Motor neuron (in vitro differentiated cells): ENCODE data around the gene TMEM51. TPM values are rescaled to one million over a fixed set of nuclear protein-coding genes. Genes with fewer than 3 reads are reported as not detected.

Experiments used
- ATAC-seq, 8 experiments: fragments of 200-7000 bp; cut with Tn5 transposase; replicated peaks in 6 of 8; 2 replicates each; pipeline ENCODE4 v1.8.0; 2021; ENCODE audit warnings: mild to moderate bottlenecking in 8 of 8, moderate library complexity in 8 of 8
- H3K27ac ChIP-seq, 2 donors: fragments of 250-450 bp; sonication (Bioruptor Pico); 2 replicates each; pipeline ENCODE4 v1.9.0; 2021; ENCODE audit warnings: antibody characterized with exemption in 2 of 2, mild to moderate bottlenecking in 2 of 2, moderate library complexity in 1 of 2
- H3K4me1 ChIP-seq, 2 donors: fragments of 250-450 bp; sonication (Bioruptor Pico); replicated peaks in 1 of 2; 2 replicates each; pipeline ENCODE4 v1.6.1; 2021; ENCODE audit warnings: antibody characterized with exemption in 2 of 2, mild to moderate bottlenecking in 2 of 2, moderate library complexity in 1 of 2
- H3K4me3 ChIP-seq, 5 donors: fragments of 250-450 bp; sonication (Bioruptor Pico); 2 replicates each; pipeline ENCODE4 v1.9.0; 2021; ENCODE audit warnings: antibody characterized with exemption in 5 of 5, mild to moderate bottlenecking in 5 of 5, moderate library complexity in 4 of 5
- WGBS, 10 experiments: fragments of 450-650 bp; shearing (Covaris generic); methylation state at CpG; one replicate each; pipeline ENCODE4 v1.0.0; 2022; 5-methylcytosine and 5-hydroxymethylcytosine counted together
- in situ Hi-C, 9 experiments: fragments of 400-800 bp; cut with MboI; loops; one replicate each; pipeline ENCODE4 v1.15.0; 2021; ENCODE audit warnings: low sequenced_read_pairs in 9 of 9, low pct_unique_long_range_greater_than_20kb in 2 of 9; ENCODE audit not compliant: unreplicated experiment in 9 of 9
- total RNA-seq, 8 experiments: library from RNA; unstranded; fragments of 300-600 nt; gene quantifications; 2 replicates each; pipeline versions ENCODE4 v1.2.3 to v1.2.4, GENCODE V29; 2022

The TMEM51 gene
- total RNA-seq, 8 experiments from 2014 or later, result 1.2 to 8.4 (median 3.6) TPM

DNA sequence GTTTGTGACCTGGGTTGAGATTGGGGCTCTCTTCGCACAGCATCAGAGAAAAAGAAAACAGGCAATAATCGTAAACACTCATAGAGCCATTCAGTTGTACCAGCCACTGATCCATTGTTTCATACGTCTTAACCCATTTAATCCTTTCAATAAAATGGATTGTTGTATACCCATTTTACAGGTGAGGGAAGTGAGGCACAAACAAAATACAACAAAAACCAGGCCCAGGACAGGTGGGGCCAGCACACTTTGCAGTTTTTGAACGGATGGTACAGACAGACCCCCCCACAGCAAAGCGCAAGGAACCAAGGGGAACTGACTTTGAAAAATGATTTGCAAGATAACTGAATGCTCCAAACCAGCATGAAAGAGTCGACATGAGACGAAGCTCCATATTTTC lies 89.2 kb downstream of the TMEM51 start:
- in situ Hi-C loops, result no loop called here
- Histone ChIP-seq H3K4me3 (no peak overlapping the region), H3K4me1 (no peaks in the 10 kb centered on the region), H3K27ac (no peak overlapping the region)
- no peak for ATAC-seq
- WGBS, 10 experiments, result 60 to 100% (median 87%) methylated on average over 2 to 7 of the region's 7 CpGs; no CpG with 5 or more reads in 1 of the 10 experiments

DNA sequence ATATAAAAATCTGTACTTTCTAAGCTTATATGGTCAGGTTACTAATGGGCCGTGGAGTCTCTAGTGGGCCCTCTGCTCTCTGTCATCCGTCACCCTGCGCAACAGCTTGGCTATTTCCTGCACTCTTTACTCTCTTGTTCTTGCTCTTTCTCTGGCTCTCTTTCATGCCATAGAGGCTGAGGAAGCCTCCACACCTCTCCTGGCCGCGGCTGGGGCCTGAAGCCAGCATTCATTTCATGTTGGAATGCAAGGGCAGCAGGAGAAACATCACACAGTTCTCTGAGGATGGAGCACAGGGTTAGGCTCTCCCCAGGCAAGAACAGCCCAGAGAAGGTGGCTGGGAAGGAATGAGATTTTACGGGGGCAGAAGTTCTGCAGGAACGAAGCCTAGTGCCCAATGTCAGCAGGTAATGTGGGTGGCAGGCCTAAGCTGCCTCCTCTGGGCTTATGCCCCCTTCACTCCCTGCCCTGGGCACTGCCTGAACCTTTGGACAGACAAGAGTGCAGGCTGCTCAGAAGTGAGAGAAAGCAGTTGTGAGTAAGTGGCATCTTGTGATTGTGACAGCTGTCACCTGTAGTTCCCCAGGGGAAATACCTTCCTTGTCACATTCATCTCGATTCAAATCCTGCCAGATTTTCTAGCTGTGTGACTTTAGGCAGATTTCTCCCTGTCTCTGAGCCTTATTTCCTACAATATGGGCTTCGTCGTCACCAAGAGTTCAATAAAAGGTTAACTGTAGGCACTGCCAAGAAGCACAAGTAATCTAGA lies 89.9 kb downstream of the TMEM51 start:
- Histone ChIP-seq H3K4me1 (no peaks in the 10 kb centered on the region), H3K27ac (no peak overlapping the region), H3K4me3 (no peak overlapping the region)
- peak in 1 of 8 experiments; percentile 71 for ATAC-seq
- 26 to 100% (median 82%) methylated on average over 1 to 8 of the region's 10 CpGs; no CpG with 5 or more reads in 1 of the 10 experiments for WGBS, 10 experiments
- in situ Hi-C loops, result no loop called here

DNA sequence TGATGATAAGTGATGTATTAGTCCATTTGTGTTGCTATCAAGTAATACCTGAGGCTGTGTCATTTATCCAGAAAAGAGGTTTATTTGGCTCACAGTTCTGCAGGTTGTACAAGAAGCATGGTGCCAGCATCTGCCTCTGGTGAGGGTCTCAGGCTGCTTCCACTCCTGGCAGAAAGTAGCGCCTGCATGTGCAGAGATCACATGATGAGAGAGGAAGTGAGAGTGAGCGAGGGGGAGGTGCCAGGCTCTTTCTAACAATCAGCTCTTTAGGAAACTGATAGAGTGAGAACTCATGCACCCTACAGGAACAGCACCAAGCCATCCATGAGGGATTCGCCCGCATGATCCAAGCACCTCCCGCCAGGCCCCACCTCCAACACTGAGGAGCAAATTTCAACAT lies 91.3 kb downstream of the TMEM51 start:
- no peak for ATAC-seq
- 85 to 100% (median 97%) methylated on average over 1 to 5 of the region's 5 CpGs; no CpG with 5 or more reads in 1 of the 10 experiments for WGBS, 10 experiments
- Histone ChIP-seq H3K27ac (no peak overlapping the region), H3K4me1 (no peaks in the 10 kb centered on the region), H3K4me3 (no peak overlapping the region)
- in situ Hi-C loops, result no loop called here

DNA sequence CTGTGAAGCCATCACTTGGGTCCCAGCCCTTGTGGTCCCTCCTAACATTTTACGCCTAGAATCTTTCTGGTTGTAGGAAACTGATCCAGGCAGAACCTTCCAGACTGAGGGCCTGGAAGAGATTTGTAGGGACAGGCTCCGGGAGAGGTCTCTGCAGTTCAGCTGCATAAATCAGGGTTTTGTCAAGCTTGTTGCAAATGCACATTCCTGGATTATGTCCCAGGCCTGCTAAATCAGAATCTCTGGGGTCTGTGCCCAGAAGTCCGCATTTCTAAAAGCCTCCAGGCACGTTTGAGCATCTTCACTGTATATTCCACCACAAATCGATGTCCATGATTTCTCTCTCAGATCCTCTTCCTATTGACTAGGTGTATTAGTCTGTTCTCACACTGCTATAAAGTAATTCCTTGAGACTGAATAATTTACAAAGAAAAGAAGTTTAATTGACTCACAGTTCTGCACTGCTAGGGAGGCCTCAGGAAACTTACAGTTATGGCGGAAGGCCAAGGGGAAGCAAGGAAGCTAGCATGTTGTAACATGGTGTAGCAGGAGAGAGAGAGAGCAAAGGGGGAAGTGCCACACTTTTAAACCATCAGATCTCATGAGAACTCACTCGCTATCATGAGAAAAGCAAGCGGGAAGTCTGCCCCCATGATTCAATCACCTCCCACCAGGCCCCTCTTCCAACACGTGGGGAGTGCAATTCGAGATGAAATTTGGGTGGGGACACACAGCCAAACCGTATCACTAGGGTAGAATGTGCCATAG lies 92.2 kb downstream of the TMEM51 start:
- Histone ChIP-seq H3K4me1 (no peaks in the 10 kb centered on the region), H3K4me3 (no peak overlapping the region), H3K27ac (no peak overlapping the region)
- in situ Hi-C loops, result no loop called here
- 6 to 83% (median 70%) methylated on average over 3 to 11 of the region's 11 CpGs; no CpG with 5 or more reads in 1 of the 10 experiments for WGBS, 10 experiments
- ATAC-seq, result peak in 3 of 8 experiments; percentile 18 to 72 (median 43)

DNA sequence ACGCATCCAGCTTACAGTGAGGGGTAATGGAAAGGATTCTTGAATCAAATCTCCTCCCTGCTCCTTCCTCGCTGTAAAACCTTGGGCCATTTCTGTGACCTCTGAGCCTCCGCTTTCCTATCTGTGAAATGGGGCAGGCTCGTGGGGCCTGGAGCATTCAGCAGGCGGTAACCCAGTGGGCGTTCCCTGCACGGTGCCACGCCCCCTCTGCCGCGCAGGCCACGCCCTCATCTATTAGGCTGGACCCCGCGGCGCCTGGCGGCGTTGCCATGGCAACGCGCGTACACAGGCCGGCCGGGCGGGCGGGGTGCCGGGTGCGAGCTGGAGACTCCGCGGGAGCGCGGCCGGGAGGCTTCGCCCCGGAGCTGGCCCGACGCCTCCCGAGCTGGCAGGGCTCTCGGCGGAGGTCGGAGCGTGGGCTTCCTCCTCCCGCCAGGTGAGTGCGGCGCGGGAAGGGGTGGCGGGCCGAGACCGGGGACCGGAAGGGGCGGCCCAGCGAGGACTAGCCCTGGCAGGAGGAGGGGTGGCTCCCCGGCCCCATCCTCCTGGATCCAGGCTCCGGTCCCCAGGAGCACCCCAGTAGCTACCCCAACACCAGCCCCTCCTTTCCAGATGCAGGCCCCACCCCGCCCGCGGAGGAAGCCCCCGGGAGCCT lies 93.5 kb downstream of the TMEM51 start, which contains the start of gene FHAD1:
TSS of gene FHAD1 (plus strand) at position 264 of the 655 bp plus-strand sequence. CDS start 4,562 bp downstream, outside the sequence.
- WGBS, 10 experiments, result 6 to 100% (median 40%) methylated on average over 1 to 19 of the region's 55 CpGs; no CpG with 5 or more reads in 4 of the 10 experiments
- Histone ChIP-seq H3K27ac (no peak within 1 kb of the TSS), H3K4me1 (no peaks in the 10 kb centered on the region), H3K4me3 (peak within 1 kb of the TSS; percentile 24 to 45 (median 35))
- peak; percentile 63 to 98 (median 95) for ATAC-seq
- in situ Hi-C loops, result no loop called here

DNA sequence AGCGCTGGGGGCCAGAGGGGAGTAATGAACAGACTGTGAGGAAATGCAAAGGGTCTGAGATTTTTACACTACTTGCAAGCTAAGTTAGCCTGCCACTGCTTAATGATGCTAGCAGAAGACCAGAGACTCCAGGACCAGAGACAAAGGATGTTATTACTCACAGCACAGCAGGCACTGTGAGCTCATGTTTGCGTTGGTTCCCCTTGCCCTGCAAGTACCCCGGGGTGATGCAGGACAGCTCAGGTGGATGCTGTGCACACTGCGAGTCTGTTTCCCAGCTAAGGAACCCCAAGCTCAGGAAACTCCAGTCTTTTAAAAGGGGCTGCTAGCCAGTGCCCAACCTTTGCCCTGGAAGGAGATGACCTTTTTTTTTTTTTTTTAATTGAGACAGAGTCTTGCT lies 94.7 kb downstream of the TMEM51 start:
- 58 to 100% (median 77%) methylated on average over 1 to 4 of the region's 4 CpGs; no CpG with 5 or more reads in 3 of the 10 experiments for WGBS, 10 experiments
- Histone ChIP-seq H3K4me1 (no peaks in the 10 kb centered on the region), H3K27ac (no peak overlapping the region), H3K4me3 (no peak overlapping the region)
- in situ Hi-C loops, result no loop called here
- no peak for ATAC-seq

DNA sequence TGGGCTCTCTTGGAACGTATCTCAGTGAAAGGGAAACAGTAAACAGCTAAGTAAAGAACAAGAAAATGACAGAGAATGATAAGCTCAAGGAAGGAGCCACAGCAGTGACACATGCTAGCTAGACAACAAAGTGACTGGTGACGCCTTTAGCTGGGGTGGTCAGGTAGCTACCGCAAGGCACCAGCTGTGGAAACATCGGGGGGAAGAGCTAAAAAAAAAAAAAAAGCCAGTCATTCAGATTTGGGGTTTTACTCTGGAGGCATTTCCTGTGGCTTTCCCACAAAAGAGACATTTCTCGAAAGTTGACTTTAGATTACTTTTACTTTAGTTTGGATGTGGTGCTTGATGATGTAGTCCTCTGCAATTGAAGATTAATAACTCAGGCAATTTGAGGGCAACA lies 95.5 kb downstream of the TMEM51 start:
- H3K4me1 ChIP-seq, result peaks cover 0 to under 1% of the 10 kb centered on the region in 2 donors
- ATAC-seq, result no peak
- 57 to 90% (median 78%) methylated on average over 1 to 5 of the region's 5 CpGs for WGBS, 10 experiments
- in situ Hi-C loops, result no loop called here
- H3K27ac ChIP-seq, result no peak overlapping the region
- no peak overlapping the region for H3K4me3 ChIP-seq

DNA sequence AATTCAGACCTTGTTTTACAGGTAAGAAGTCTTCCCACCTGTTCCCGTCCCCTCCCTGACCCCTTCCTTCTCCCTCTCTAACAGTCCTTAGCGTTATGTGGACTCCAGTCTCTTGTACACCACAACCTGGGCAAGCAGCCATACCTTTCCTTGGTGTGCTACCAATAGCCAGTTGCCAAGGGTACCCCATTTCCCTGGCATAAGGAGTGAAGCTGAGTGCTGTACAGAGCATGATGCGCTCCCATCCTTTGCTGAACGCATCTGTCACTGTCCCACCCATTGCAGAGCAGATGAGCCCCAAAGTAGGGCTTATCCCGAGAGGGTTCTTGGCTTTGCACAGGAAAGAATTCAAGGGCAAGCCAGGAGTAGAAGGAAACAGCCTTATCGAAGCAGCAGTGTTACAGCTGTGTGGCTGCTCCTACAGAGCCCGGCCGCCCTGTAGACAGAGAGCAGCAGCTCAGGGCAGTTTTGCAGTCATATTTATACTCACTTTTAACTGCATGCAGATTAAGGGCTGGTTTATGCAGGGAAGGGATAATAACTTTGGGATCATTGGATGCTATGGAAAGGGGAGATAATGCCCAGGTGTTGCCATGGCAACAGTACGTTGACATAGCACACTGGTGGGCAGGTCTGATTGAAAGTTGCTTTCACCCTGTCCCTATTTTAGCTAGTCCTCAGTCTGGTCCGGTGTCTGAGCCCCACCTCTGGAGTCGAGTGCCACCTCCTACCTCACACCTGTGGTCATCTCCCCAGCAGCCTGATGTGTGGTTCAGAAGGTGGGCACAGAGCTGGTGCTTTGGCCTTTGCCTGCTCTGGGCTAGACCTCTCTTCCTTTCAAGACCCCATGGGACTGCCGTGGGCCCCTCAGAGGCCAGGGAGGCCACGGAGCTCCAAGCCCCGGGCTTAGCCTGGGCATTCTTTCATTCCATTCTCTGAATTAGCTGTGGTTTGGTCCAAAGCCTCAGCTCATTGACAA lies 98.6 kb downstream of the TMEM51 start:
- WGBS, 10 experiments, result 26 to 93% (median 81%) methylated on average over 1 to 14 of the region's 14 CpGs; no CpG with 5 or more reads in 1 of the 10 experiments
- H3K4me3 ChIP-seq, result no peak overlapping the region
- in situ Hi-C loops, result loop anchor here in 2 of 9 experiments (25.0 kb wide), 1 partner anchor 115 kb away; no protein-coding TSS in a partner anchor
- peak in 1 of 8 experiments; percentile 74 for ATAC-seq
- no peak overlapping the region for H3K27ac ChIP-seq
- peaks cover 0 to 14% of the 10 kb centered on the region in 2 donors for H3K4me1 ChIP-seq

DNA sequence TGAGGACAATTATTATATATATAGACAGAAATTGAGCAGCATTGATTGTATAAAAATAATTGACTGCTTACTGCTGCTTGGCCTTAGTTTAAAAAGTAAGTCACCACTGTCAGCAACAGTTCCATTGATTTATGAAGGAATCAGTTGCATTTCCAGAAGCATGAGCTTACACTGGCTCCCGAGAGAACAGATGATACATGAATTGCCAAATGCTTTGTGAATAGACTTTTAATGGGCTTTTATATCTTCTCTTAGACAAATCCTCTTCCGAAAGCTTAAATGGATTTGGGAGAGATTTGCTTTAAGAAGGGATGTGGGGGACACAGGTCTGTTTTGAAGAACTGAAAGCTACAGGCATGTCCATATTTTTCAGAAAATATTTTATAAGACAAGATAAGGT lies 101.0 kb downstream of the TMEM51 start:
- ATAC-seq, result peak in 6 of 8 experiments; percentile 12 to 83 (median 70)
- in situ Hi-C loops, result loop anchor here in 2 of 9 experiments (25.0 kb wide), 1 partner anchor 117 kb away; no protein-coding TSS in a partner anchor
- peaks cover 0 to 14% of the 10 kb centered on the region in 2 donors for H3K4me1 ChIP-seq
- no peak overlapping the region for H3K4me3 ChIP-seq
- 0 to 43% (median 9%) methylated on average over 1 to 2 of the region's 2 CpGs; no CpG with 5 or more reads in 2 of the 10 experiments for WGBS, 10 experiments
- H3K27ac ChIP-seq, result no peak overlapping the region

DNA sequence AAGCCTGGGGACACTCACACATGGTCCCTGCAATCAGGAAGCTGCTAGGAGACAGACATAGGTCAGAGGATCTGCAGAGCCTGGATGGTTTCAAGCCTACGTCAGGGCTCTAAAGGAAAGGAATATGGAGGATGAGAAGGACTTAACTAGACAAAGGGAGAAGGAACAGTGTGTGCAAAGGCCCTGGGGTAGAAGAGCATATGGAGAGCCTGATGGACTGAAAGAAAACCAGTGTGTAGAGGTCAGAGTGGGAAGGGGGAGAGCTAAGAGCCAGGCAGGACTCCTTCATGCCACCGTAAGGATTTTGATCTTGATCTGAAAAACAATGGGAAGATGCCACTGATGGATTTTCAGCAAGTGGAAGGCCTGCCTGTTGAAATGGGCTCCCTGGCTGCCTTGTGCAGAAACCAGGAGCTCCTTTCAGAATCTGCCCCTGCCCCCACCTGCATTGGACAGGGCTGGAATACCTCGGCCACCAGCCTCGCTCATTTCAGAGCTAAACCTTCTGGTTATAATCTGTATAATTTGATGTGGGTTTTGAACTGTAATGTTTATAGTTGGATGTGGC lies 102.1 kb downstream of the TMEM51 start:
- no peak overlapping the region for H3K27ac ChIP-seq
- in situ Hi-C loops, result loop anchor here in 2 of 9 experiments (25.0 kb wide), 1 partner anchor 118 kb away; no protein-coding TSS in a partner anchor
- H3K4me1 ChIP-seq, result peaks cover 0 to 14% of the 10 kb centered on the region in 2 donors
- no peak for ATAC-seq
- 0 to 91% (median 67%) methylated on average over 1 to 4 of the region's 4 CpGs; no CpG with 5 or more reads in 3 of the 10 experiments for WGBS, 10 experiments
- H3K4me3 ChIP-seq, result no peak overlapping the region

DNA sequence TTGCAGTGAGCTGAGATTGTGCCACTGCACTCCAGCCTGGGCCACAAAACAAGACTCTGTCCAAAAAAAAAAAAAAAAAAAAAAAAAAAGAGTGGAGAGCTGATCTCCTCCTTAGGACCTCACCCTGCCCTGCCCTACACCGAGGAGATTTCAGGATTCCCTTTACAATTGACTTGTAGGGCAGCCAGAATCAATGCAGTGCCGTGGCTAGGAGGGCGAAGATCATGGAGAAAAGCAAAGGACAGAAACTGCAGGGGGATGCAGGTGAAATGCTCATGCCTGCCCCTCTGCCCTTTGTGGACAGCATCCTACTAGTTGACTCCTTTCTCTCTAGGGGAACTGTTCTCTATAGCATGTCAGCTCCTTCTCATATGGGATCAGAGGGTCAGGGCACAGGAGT lies 103.0 kb downstream of the TMEM51 start:
- Histone ChIP-seq H3K27ac (no peak overlapping the region), H3K4me1 (peaks cover 0 to 14% of the 10 kb centered on the region in 2 donors), H3K4me3 (no peak overlapping the region)
- in situ Hi-C loops, result loop anchor here in 2 of 9 experiments (25.0 kb wide), 1 partner anchor 119 kb away; no protein-coding TSS in a partner anchor
- WGBS, 10 experiments, result 35 to 92% (median 72%) methylated on average over 1 to 3 of the region's 3 CpGs; no CpG with 5 or more reads in 3 of the 10 experiments
- no peak for ATAC-seq
